Activated T-cell treated with anti-CD3 and anti-CD28 coated beads, Interleukin-2, amount 50 U/mL, for 72 hours (primary cell): Measurements from ENCODE around the gene SENP1. TPM values are rescaled to one million over a fixed set of nuclear protein-coding genes. Genes with fewer than 3 reads are reported as not detected.

Source experiments
- ATAC-seq, 2 donors: fragments of 150-1000 bp; cut with Tn5 transposase; replicated peaks in 1 of 2; 2 replicates each; pipeline ENCODE4 v1.10.0; 2021; ENCODE audit warnings: moderate library complexity in 2 of 2, mild to moderate bottlenecking in 1 of 2
- DNase-seq, 2 donors: peaks; one replicate each; pipeline ENCODE4 v3.0.0; 2021 to 2022; ENCODE audit warnings: mixed read lengths in 1 of 2
- H3K27ac Mint-ChIP-seq: one replicate; pipeline ENCODE4 v1.8.0; 2022; ENCODE audit warnings: mild to moderate bottlenecking, moderate library complexity, mixed read lengths
- H3K27me3 Mint-ChIP-seq: one replicate; pipeline ENCODE4 v1.8.0; 2022; ENCODE audit warnings: low read depth, mixed read lengths
- H3K36me3 Mint-ChIP-seq, 2 donors: one replicate each; pipeline ENCODE4 v1.8.0; 2022; ENCODE audit warnings: mixed read lengths in 2 of 2, mild to moderate bottlenecking in 1 of 2; ENCODE audit not compliant: insufficient read depth in 2 of 2
- H3K4me1 Mint-ChIP-seq: one replicate; pipeline ENCODE4 v1.8.0; 2022; ENCODE audit warnings: low read depth, mixed read lengths
- H3K4me3 Mint-ChIP-seq, 2 donors: one replicate each; pipeline ENCODE4 v1.8.0; 2022; ENCODE audit warnings: mild to moderate bottlenecking in 2 of 2, mixed read lengths in 2 of 2, moderate library complexity in 2 of 2
- H3K9me3 Mint-ChIP-seq, 2 donors: one replicate each; pipeline ENCODE4 v1.8.0; 2022; ENCODE audit warnings: mixed read lengths in 2 of 2
- total RNA-seq, 2 donors: library from RNA; stranded (reverse); gene quantifications; one replicate each; pipeline ENCODE4 v1.2.3, GENCODE V29; 2022

Gene SENP1
- total RNA-seq, 2 donors from 2014 or later, result 58.4 to 68.7 TPM

GRCh38 chr12:48034835-48035805 lies 70.8 kb downstream of the SENP1 start:
- ATAC-seq (peak in 1 of 2 donors; percentile 35), DNase-seq (no peak)
- Mint-ChIP-seq H3K27me3 (no peaks in the 10 kb centered on the region), H3K4me1 (peaks cover 4% of the 10 kb centered on the region), H3K9me3 (no peaks in the 10 kb centered on the region), H3K4me3 (no peak overlapping the region), H3K36me3 (no peaks in the 10 kb centered on the region), H3K27ac (no peak overlapping the region)

GRCh38 chr12:48033451-48033850 lies 72.4 kb downstream of the SENP1 start:
- H3K27ac Mint-ChIP-seq, result no peak overlapping the region
- no peak for ATAC-seq
- DNase-seq, result no peak
- no peaks in the 10 kb centered on the region for H3K27me3 Mint-ChIP-seq
- no peaks in the 10 kb centered on the region for H3K36me3 Mint-ChIP-seq
- H3K9me3 Mint-ChIP-seq, result no peaks in the 10 kb centered on the region
- H3K4me3 Mint-ChIP-seq, result no peak overlapping the region
- H3K4me1 Mint-ChIP-seq, result peaks cover 4% of the 10 kb centered on the region

GRCh38 chr12:48032597-48032996 lies 73.3 kb downstream of the SENP1 start:
- DNase-seq (no peak), ATAC-seq (no peak)
- Mint-ChIP-seq H3K36me3 (no peaks in the 10 kb centered on the region), H3K4me3 (no peak overlapping the region), H3K4me1 (peaks cover 4% of the 10 kb centered on the region), H3K27me3 (no peaks in the 10 kb centered on the region), H3K27ac (no peak overlapping the region), H3K9me3 (no peaks in the 10 kb centered on the region)

- no peaks in the 10 kb centered on the region for H3K9me3 Mint-ChIP-seq
- H3K36me3 Mint-ChIP-seq, result no peaks in the 10 kb centered on the region
- ATAC-seq (no peak), DNase-seq (no peak)
- no peaks in the 10 kb centered on the region for H3K4me1 Mint-ChIP-seq
- no peak overlapping the region for H3K27ac Mint-ChIP-seq
- no peak overlapping the region for H3K4me3 Mint-ChIP-seq
- H3K27me3 Mint-ChIP-seq, result peaks cover 6% of the 10 kb centered on the region
Observed at GRCh38 chr12:48031135-48031960, 74.5 kb downstream of the SENP1 start.

GRCh38 chr12:48030173-48030650 lies 75.7 kb downstream of the SENP1 start:
- Mint-ChIP-seq H3K9me3 (no peaks in the 10 kb centered on the region), H3K4me3 (no peak overlapping the region), H3K4me1 (no peaks in the 10 kb centered on the region), H3K36me3 (no peaks in the 10 kb centered on the region), H3K27ac (no peak overlapping the region), H3K27me3 (peaks cover 8% of the 10 kb centered on the region)
- DNase-seq, result no peak
- no peak for ATAC-seq

- no peak for DNase-seq
- peaks cover 8% of the 10 kb centered on the region for H3K27me3 Mint-ChIP-seq
- no peak for ATAC-seq
- no peaks in the 10 kb centered on the region for H3K9me3 Mint-ChIP-seq
- no peak overlapping the region for H3K4me3 Mint-ChIP-seq
- no peaks in the 10 kb centered on the region for H3K4me1 Mint-ChIP-seq
- H3K36me3 Mint-ChIP-seq, result no peaks in the 10 kb centered on the region
- H3K27ac Mint-ChIP-seq, result no peak overlapping the region
Observed at GRCh38 chr12:48029491-48030172, 76.2 kb downstream of the SENP1 start.

GRCh38 chr12:48028541-48029431 lies 77.1 kb downstream of the SENP1 start:
- Mint-ChIP-seq H3K4me1 (no peaks in the 10 kb centered on the region), H3K4me3 (no peak overlapping the region), H3K27me3 (peaks cover 8% of the 10 kb centered on the region), H3K36me3 (no peaks in the 10 kb centered on the region), H3K9me3 (no peaks in the 10 kb centered on the region), H3K27ac (no peak overlapping the region)
- DNase-seq (no peak), ATAC-seq (no peak)

GRCh38 chr12:48027183-48028002 lies 78.5 kb downstream of the SENP1 start:
- Mint-ChIP-seq H3K4me1 (no peaks in the 10 kb centered on the region), H3K36me3 (no peaks in the 10 kb centered on the region), H3K9me3 (no peaks in the 10 kb centered on the region), H3K27ac (no peak overlapping the region), H3K27me3 (peaks cover 9% of the 10 kb centered on the region), H3K4me3 (no peak overlapping the region)
- DNase-seq (no peak), ATAC-seq (no peak)

GRCh38 chr12:48026060-48026827 lies 79.6 kb downstream of the SENP1 start:
- H3K27ac Mint-ChIP-seq, result no peak overlapping the region
- H3K9me3 Mint-ChIP-seq, result no peaks in the 10 kb centered on the region
- DNase-seq, result no peak
- ATAC-seq, result no peak
- no peaks in the 10 kb centered on the region for H3K4me1 Mint-ChIP-seq
- no peaks in the 10 kb centered on the region for H3K36me3 Mint-ChIP-seq
- H3K27me3 Mint-ChIP-seq, result peaks cover 17% of the 10 kb centered on the region
- H3K4me3 Mint-ChIP-seq, result no peak overlapping the region

- no peaks in the 10 kb centered on the region for H3K36me3 Mint-ChIP-seq
- no peak overlapping the region for H3K27ac Mint-ChIP-seq
- H3K27me3 Mint-ChIP-seq, result peaks cover 17% of the 10 kb centered on the region
- ATAC-seq, result no peak
- H3K4me1 Mint-ChIP-seq, result no peaks in the 10 kb centered on the region
- no peak for DNase-seq
- H3K4me3 Mint-ChIP-seq, result no peak overlapping the region
- no peaks in the 10 kb centered on the region for H3K9me3 Mint-ChIP-seq
Observed at GRCh38 chr12:48025281-48025680, 80.6 kb downstream of the SENP1 start.

- H3K36me3 Mint-ChIP-seq, result no peaks in the 10 kb centered on the region
- no peaks in the 10 kb centered on the region for H3K4me1 Mint-ChIP-seq
- no peaks in the 10 kb centered on the region for H3K9me3 Mint-ChIP-seq
- H3K4me3 Mint-ChIP-seq, result no peak overlapping the region
- H3K27ac Mint-ChIP-seq, result no peak overlapping the region
- peaks cover 18% of the 10 kb centered on the region for H3K27me3 Mint-ChIP-seq
- DNase-seq (no peak), ATAC-seq (no peak)
Observed at GRCh38 chr12:48024735-48025134, 81.1 kb downstream of the SENP1 start.
